GM12878 (cell line): ENCODE measurements around the gene LSM11. TPM values are rescaled to one million over a fixed set of nuclear protein-coding genes. Genes with fewer than 3 reads are reported as not detected.
A peak's percentile ranks its signal among the peaks of the same experiment; 100 is the strongest.

Experiments used
- ATAC-seq: fragments of 200-7000 bp; cut with Tn5 transposase; 3 replicates; pipeline ENCODE4 v1.9.1; 2020; ENCODE audit warnings: mild to moderate bottlenecking, moderate library complexity
- BruUV-seq: library from RNA; stranded (reverse); fragments of 400-500 nt; replicated peaks from 2 replicates; lab custom pipeline; 2021; lab: Mats Ljungman, UMichigan
- CTCF ChIA-PET: fragments of 300-600 bp; sonication (Branson Sonifier 250); formaldehyde crosslinking; extraction: SDS; loops from one replicate; lab custom pipeline; 2021; ENCODE audit warnings: inconsistent platforms; lab: Yijun Ruan, JAX
- POLR2A ChIA-PET: fragments of 350-600 bp; formaldehyde crosslinking; extraction: SDS; loops from one replicate; lab custom pipeline; 2021; ENCODE audit warnings: inconsistent platforms; lab: Charles Lee
- RAD21 ChIA-PET: fragments of 300-600 bp; sonication (Branson Sonifier 250); formaldehyde crosslinking; loops from one replicate; lab custom pipeline; 2023; ENCODE audit warnings: antibody characterized with exemption; ENCODE audit not compliant: unreplicated experiment; lab: Charles Lee
- SMC1A ChIA-PET: fragments of 300-600 bp; sonication (Branson Sonifier 250); formaldehyde crosslinking; loops from one replicate; lab custom pipeline; 2023; ENCODE audit not compliant: unreplicated experiment, uncharacterized antibody; lab: Charles Lee
- DNase-seq: peaks from one replicate; pipeline ENCODE4 v3.0.0-alpha.2; 2011; ENCODE audit warnings: low read depth, low spot score
- FAIRE-seq: peaks from 3 replicates; lab custom pipeline; 2011; peaks lifted over from hg19 to GRCh38; lab: Jason Lieb, UNC
- H2AFZ ChIP-seq: 2 replicates; pipeline ENCODE4 v1.6.0; 2011; ENCODE audit warnings: low read depth, low read length, control low read depth; ENCODE audit not compliant: control insufficient read depth
- H3K27ac ChIP-seq: 2 replicates; pipeline ENCODE4 v1.5.1; 2011; ENCODE audit warnings: control low read depth; ENCODE audit not compliant: control insufficient read depth, insufficient read depth
- H3K27me3 ChIP-seq, 2 experiments: replicated peaks in 1 of 2; 2 replicates each; pipeline versions ENCODE4 v1.6.0 to v1.6.1; 2011; ENCODE audit warnings: low read length in 1 of 2; ENCODE audit not compliant: control insufficient read depth in 2 of 2, insufficient read depth in 2 of 2
- H3K36me3 ChIP-seq, 2 experiments: 2 replicates each; pipeline ENCODE4 v1.5.1; 2011; ENCODE audit warnings: low read length in 1 of 2; ENCODE audit not compliant: control insufficient read depth in 2 of 2, insufficient read depth in 2 of 2
- H3K4me1 ChIP-seq: 2 replicates; pipeline ENCODE4 v1.6.1; 2011; ENCODE audit warnings: mild to moderate bottlenecking, low read length, moderate library complexity, mixed read lengths; ENCODE audit not compliant: control insufficient read depth, insufficient read depth
- H3K4me2 ChIP-seq: 2 replicates; pipeline ENCODE4 v1.6.0; 2011; ENCODE audit warnings: control low read depth; ENCODE audit not compliant: control insufficient read depth, insufficient read depth
- H3K4me3 ChIP-seq: fragments of 200-600 bp; sonication (generic); 2 replicates; pipeline ENCODE4 v1.5.1; 2016
- H3K79me2 ChIP-seq: 2 replicates; pipeline ENCODE4 v1.6.0; 2011; ENCODE audit warnings: low read length; ENCODE audit not compliant: control insufficient read depth, insufficient read depth
- H3K9ac ChIP-seq: 2 replicates; pipeline ENCODE4 v1.8.0; 2011; ENCODE audit warnings: low read length, control low read depth, mixed read lengths; ENCODE audit not compliant: control insufficient read depth, insufficient read depth
- H3K9me3 ChIP-seq: replicated peaks from 3 replicates; pipeline ENCODE4 v1.5.1; 2011; ENCODE audit warnings: mild to moderate bottlenecking, low read length; ENCODE audit not compliant: control insufficient read depth, insufficient read depth
- H4K20me1 ChIP-seq: 2 replicates; pipeline ENCODE4 v1.6.0; 2011; ENCODE audit not compliant: control insufficient read depth, insufficient read depth
- JUNB ChIP-seq: IDR thresholded peaks from 2 replicates; pipeline ENCODE4 v1.6.1; 2016; ENCODE audit warnings: antibody characterized with exemption, mild to moderate bottlenecking
- KDM1A ChIP-seq: fragments of 200-600 bp; sonication (generic); IDR thresholded peaks from 2 replicates; pipeline ENCODE4 v1.6.1; 2016; ENCODE audit warnings: borderline replicate concordance
- LARP7 ChIP-seq: fragments of 450-650 bp; IDR thresholded peaks from 2 replicates; pipeline ENCODE4 v1.6.1; 2017; ENCODE audit warnings: mild to moderate bottlenecking
- NKRF ChIP-seq: fragments of 450-650 bp; conservative IDR thresholded peaks from 2 replicates; pipeline ENCODE4 v1.6.1; 2017; ENCODE audit warnings: mild to moderate bottlenecking, moderate library complexity
- PAX8 ChIP-seq: fragments of 450-650 bp; IDR thresholded peaks from 2 replicates; pipeline ENCODE4 v1.6.1; 2017; ENCODE audit warnings: mild to moderate bottlenecking, moderate library complexity
- RFX5 ChIP-seq: IDR thresholded peaks from 2 replicates; pipeline ENCODE4 v1.6.1; 2011; ENCODE audit warnings: low read depth, low read length, improper control_type of control experiment
- ZNF384 ChIP-seq: IDR thresholded peaks from 2 replicates; pipeline ENCODE4 v1.6.1; 2012; ENCODE audit warnings: low read depth, mild to moderate bottlenecking, low read length, improper control_type of control experiment, borderline replicate concordance
- ZNF592 ChIP-seq: fragments of 450-650 bp; IDR thresholded peaks from 2 replicates; pipeline ENCODE4 v1.6.1; 2017; ENCODE audit warnings: mild to moderate bottlenecking, moderate library complexity
- WGBS: methylation state at CpG from one replicate; pipeline ENCODE4 v1.1.6; 2016; ENCODE audit warnings: low lambda C conversion rate; ENCODE audit not compliant: insufficient replicate concordance, insufficient coverage; ENCODE audit errors: missing lambda C conversion rate; 5-methylcytosine and 5-hydroxymethylcytosine counted together
- in situ Hi-C: fragments of 300-500 bp; cut with MboI; formaldehyde crosslinking; loops from 9 replicates; pipeline ENCODE4 v1.14.3; 2018; ENCODE audit warnings: mixed read lengths
- intact Hi-C: fragments of 100-400 bp; cut with micrococcal nuclease; formaldehyde crosslinking; loops from one replicate; pipeline ENCODE4 v1.14.2; 2022; ENCODE audit not compliant: unreplicated experiment
- polyA plus RNA-seq, 11 experiments: library from polyadenylated mRNA; depleted of rRNA in 4 of 11; unstranded in 6 of 11; stranded (reverse) in 5 of 11; fragments of >200 nt; fragmentation: Nextera tagmentation in 4 of 11; fragmentation: Illumina TruSeq in 1 of 11; extraction: Ambion mirVana in 4 of 11; extraction: Trizol in 1 of 11; gene quantifications; 1 replicate in 1 of 11; 2 replicates in 10 of 11; pipeline versions ENCODE4 v1.2.1 to v1.2.3, GENCODE V29; 2011 to 2016; ENCODE audit warnings: inconsistent platforms in 2 of 11, missing spikeins in 2 of 11, low read depth in 1 of 11
- total RNA-seq, 4 experiments: library from RNA; depleted of rRNA in 3 of 4; stranded (reverse); fragments of >200 nt in 3 of 4; fragmentation: Illumina TruSeq in 1 of 4; extraction: Trizol in 1 of 4; gene quantifications; 2 replicates each; pipeline versions ENCODE4 v1.2.1 to v1.2.3, GENCODE V29; 2013 to 2021

The LSM11 gene
- total and polyA plus RNA-seq, 10 of the 15 experiments (the other 5 are each of a cell fraction or from before 2014, with no cell fraction given), result 0.71 to 8.5 (median 4.2) TPM

GRCh38 chr5:157799578-157799977 is 56.1 kb downstream of the LSM11 start:
- H4K20me1 ChIP-seq, result no peaks in the 10 kb centered on the region
- no peak overlapping the region for H3K4me3 ChIP-seq
- no peaks in the 10 kb centered on the region for H3K27me3 ChIP-seq
- 90% methylated on average over 1 of the region's 1 CpG for WGBS
- no peak overlapping the region for H3K9ac ChIP-seq
- ChIA-PET POLR2A (no interaction called here), RAD21 (no interaction called here), SMC1A (no interaction called here), CTCF (interaction anchor here (1.0 to 2.4 kb wide), 2 partner anchors 34 to 149 kb away, joined by 3 to 7 read pairs; no protein-coding TSS in a partner anchor)
- H3K4me2 ChIP-seq, result no peak overlapping the region
- H2AFZ ChIP-seq, result no peak overlapping the region
- no peak for ATAC-seq
- DNase-seq, result no peak
- H3K36me3 ChIP-seq, result peaks cover 3% of the 10 kb centered on the region in 2 experiments; a peak in 3 of 4 replicates
- BruUV-seq, result no TSS peak
- H3K79me2 ChIP-seq, result no peaks in the 10 kb centered on the region
- no peak for FAIRE-seq
- in situ Hi-C loops, result no loop called here
- TF ChIP-seq JUNB, result no peak
- no peak overlapping the region for H3K27ac ChIP-seq
- intact Hi-C loops, result no loop called here
- no peaks in the 10 kb centered on the region for H3K4me1 ChIP-seq
- no peaks in the 10 kb centered on the region for H3K9me3 ChIP-seq

- H3K4me1 ChIP-seq, result no peaks in the 10 kb centered on the region
- ATAC-seq (no peak), FAIRE-seq (peak; percentile 62), DNase-seq (no peak)
- no peak overlapping the region for H3K4me3 ChIP-seq
- no TSS peak for BruUV-seq
- intact Hi-C loops, result no loop called here
- no peak overlapping the region for H3K4me2 ChIP-seq
- H3K79me2 ChIP-seq, result no peaks in the 10 kb centered on the region
- peaks cover 3% of the 10 kb centered on the region in 2 experiments; a peak in 3 of 4 replicates for H3K36me3 ChIP-seq
- POLR2A ChIA-PET, result no interaction called here
- no peak overlapping the region for H3K9ac ChIP-seq
- SMC1A ChIA-PET, result no interaction called here
- in situ Hi-C loops, result no loop called here
- no peaks in the 10 kb centered on the region for H4K20me1 ChIP-seq
- H3K9me3 ChIP-seq, result no peaks in the 10 kb centered on the region
- CTCF ChIA-PET, result interaction anchor here (1.0 to 2.4 kb wide), 2 partner anchors 34 to 149 kb away, joined by 3 to 7 read pairs; no protein-coding TSS in a partner anchor
- 55% methylated on average over 1 of the region's 1 CpG for WGBS
- no peak overlapping the region for H2AFZ ChIP-seq
- RAD21 ChIA-PET, result no interaction called here
- TF ChIP-seq PAX8 (no peak), LARP7 (no peak), NKRF (no peak), ZNF384 (no peak), KDM1A (no peak), ZNF592 (no peak), RFX5 (no peak)
- no peaks in the 10 kb centered on the region for H3K27me3 ChIP-seq
- no peak overlapping the region for H3K27ac ChIP-seq
These were observed 56.6 kb downstream of the LSM11 start for GRCh38 chr5:157800137-157800536.
